Endodermal cell (in vitro differentiated cells): ENCODE results near the gene TEX51. TPM values are rescaled to one million over a fixed set of nuclear protein-coding genes. Genes with fewer than 3 reads are reported as not detected.

ENCODE experiments used
- DNase-seq: peaks from one replicate; pipeline ENCODE4 v3.0.0-alpha.2; 2017
- H3K27ac ChIP-seq: 2 replicates; pipeline ENCODE4 v1.5.1; 2013; ENCODE audit warnings: mild to moderate bottlenecking, low read depth, low read length, moderate library complexity
- H3K27me3 ChIP-seq: 2 replicates; pipeline ENCODE4 v1.6.1; 2013; ENCODE audit warnings: mild to moderate bottlenecking, low read length, moderate library complexity; ENCODE audit not compliant: insufficient read depth, control insufficient read depth, poor library complexity, severe bottlenecking
- H3K36me3 ChIP-seq: 2 replicates; pipeline ENCODE4 v1.7.0; 2013; ENCODE audit warnings: mild to moderate bottlenecking, low read length, moderate library complexity; ENCODE audit not compliant: control insufficient read depth, insufficient read depth
- H3K4me1 ChIP-seq: one replicate; pipeline ENCODE4 v1.7.0; 2013; ENCODE audit warnings: low read length; ENCODE audit not compliant: control insufficient read depth, insufficient read depth
- H3K4me3 ChIP-seq: 2 replicates; pipeline ENCODE4 v1.5.1; 2013; ENCODE audit warnings: mild to moderate bottlenecking, low read length, moderate library complexity
- H3K9ac ChIP-seq: 2 replicates; pipeline ENCODE4 v1.6.1; 2013; ENCODE audit warnings: mild to moderate bottlenecking, low read length, moderate library complexity; ENCODE audit not compliant: poor library complexity, severe bottlenecking; ENCODE audit errors: extremely low read depth
- H3K9me3 ChIP-seq: 2 replicates; pipeline ENCODE4 v1.6.1; 2013; ENCODE audit warnings: mild to moderate bottlenecking, low read length, moderate library complexity; ENCODE audit not compliant: control insufficient read depth
- H3K27ac Mint-ChIP-seq: 2 replicates; pipeline ENCODE4 v1.8.0; 2020; ENCODE audit warnings: mixed read lengths
- H3K27me3 Mint-ChIP-seq: 2 replicates; pipeline ENCODE4 v1.8.0; 2021; ENCODE audit warnings: mild to moderate bottlenecking, mixed read lengths; ENCODE audit not compliant: insufficient read depth
- H3K36me3 Mint-ChIP-seq: 2 replicates; pipeline ENCODE4 v1.8.0; 2020; ENCODE audit warnings: low read depth, mixed read lengths
- H3K4me1 Mint-ChIP-seq: 2 replicates; pipeline ENCODE4 v1.8.0; 2020; ENCODE audit warnings: mixed read lengths
- H3K4me3 Mint-ChIP-seq: 2 replicates; pipeline ENCODE4 v1.8.0; 2020; ENCODE audit warnings: mild to moderate bottlenecking, moderate library complexity, mixed read lengths
- H3K9me3 Mint-ChIP-seq: 2 replicates; pipeline ENCODE4 v1.8.0; 2020; ENCODE audit warnings: mild to moderate bottlenecking, mixed read lengths
- WGBS, 2 experiments: methylation state at CpG; one replicate each; pipeline versions ENCODE4 v1.1.5 to v1.1.7; 2013; ENCODE audit warnings: missing lambda C conversion rate in 2 of 2, mixed read lengths in 1 of 2; ENCODE audit not compliant: insufficient coverage in 1 of 2, insufficient read length in 1 of 2; 5-methylcytosine and 5-hydroxymethylcytosine counted together
- total RNA-seq, 2 donors: library from RNA; stranded (reverse); fragmentation: NEBNext Ultra II Directional in 1 of 2; extraction: Animal tissue kit (Norgen Biotek cat#: 25700) in 1 of 2; gene quantifications; 2 replicates in 1 of 2; 3 replicates in 1 of 2; pipeline ENCODE4 v1.2.1, GENCODE V29; 2021
- TF ChIP-seq, protein P1 (sequence below): fragments of 200-600 bp; sonication (generic); conservative IDR thresholded peaks from 2 replicates; pipeline ENCODE4 v1.5.0; 2021; ENCODE audit warnings: antibody characterized with exemption, mild to moderate bottlenecking

Gene TEX51
- total RNA-seq, 2 donors from 2014 or later, result not detected

DNA sequence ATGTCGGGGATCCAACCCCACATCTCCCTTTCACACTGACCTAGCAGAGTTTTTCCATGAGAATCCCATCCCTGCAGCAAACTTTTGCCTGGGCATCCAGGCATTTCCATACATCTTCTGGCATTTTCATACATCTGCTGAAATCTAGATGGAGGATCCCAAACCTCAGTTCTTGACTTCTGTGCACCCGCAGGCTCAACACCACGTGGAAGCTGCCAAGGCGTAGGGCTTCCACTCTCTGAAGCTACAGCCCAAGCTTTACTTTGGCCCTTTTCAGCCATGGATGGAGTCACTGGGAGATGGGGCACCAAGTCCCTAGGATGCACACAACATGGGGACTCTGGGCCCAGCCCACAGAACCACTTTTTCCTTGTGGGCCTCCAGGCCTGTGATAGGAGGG lies 32.2 kb upstream of the TEX51 start:
- H3K36me3 ChIP-seq, result no peaks in the 10 kb centered on the region
- Mint-ChIP-seq H3K4me1 (no peaks in the 10 kb centered on the region), H3K9me3 (peaks cover 17% of the 10 kb centered on the region), H3K4me3 (no peak overlapping the region), H3K27ac (no peak overlapping the region), H3K36me3 (no peaks in the 10 kb centered on the region), H3K27me3 (no peaks in the 10 kb centered on the region)
- no peak overlapping the region for H3K4me3 ChIP-seq
- DNase-seq, result no peak
- TF ChIP-seq, protein P1, sequence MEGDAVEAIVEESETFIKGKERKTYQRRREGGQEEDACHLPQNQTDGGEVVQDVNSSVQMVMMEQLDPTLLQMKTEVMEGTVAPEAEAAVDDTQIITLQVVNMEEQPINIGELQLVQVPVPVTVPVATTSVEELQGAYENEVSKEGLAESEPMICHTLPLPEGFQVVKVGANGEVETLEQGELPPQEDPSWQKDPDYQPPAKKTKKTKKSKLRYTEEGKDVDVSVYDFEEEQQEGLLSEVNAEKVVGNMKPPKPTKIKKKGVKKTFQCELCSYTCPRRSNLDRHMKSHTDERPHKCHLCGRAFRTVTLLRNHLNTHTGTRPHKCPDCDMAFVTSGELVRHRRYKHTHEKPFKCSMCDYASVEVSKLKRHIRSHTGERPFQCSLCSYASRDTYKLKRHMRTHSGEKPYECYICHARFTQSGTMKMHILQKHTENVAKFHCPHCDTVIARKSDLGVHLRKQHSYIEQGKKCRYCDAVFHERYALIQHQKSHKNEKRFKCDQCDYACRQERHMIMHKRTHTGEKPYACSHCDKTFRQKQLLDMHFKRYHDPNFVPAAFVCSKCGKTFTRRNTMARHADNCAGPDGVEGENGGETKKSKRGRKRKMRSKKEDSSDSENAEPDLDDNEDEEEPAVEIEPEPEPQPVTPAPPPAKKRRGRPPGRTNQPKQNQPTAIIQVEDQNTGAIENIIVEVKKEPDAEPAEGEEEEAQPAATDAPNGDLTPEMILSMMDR, result no peak
- H3K27ac ChIP-seq, result no peak overlapping the region
- WGBS, 2 experiments, result 91 to 93% methylated on average over 4 of the region's 4 CpGs
- H3K4me1 ChIP-seq, result no peaks in the 10 kb centered on the region
- no peaks in the 10 kb centered on the region for H3K9me3 ChIP-seq
- no peaks in the 10 kb centered on the region for H3K27me3 ChIP-seq
- no peak overlapping the region for H3K9ac ChIP-seq

DNA sequence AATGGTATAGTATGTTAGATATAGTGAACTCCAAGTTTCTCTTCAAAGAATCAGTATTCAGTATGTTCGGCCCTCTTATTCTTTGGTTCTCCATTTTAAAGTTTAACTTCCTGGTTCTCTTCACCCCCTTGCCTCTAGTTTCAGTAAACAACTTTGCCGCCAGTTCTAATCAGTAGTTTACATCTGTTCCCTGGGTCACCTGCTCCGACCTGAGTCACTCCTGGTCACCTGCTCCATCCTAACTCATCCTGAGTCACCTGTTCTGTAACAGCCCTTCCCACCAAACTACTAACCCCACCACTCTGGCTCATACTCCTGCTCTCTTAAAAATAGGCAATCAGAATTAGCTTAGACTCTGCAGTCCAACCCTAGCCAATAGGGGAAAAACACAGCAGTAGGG lies 23.7 kb upstream of the TEX51 start:
- Histone ChIP-seq H3K27me3 (no peaks in the 10 kb centered on the region), H3K4me3 (no peak overlapping the region), H3K27ac (no peak overlapping the region), H3K9me3 (peaks cover 13% of the 10 kb centered on the region), H3K4me1 (no peaks in the 10 kb centered on the region), H3K9ac (no peak overlapping the region), H3K36me3 (no peaks in the 10 kb centered on the region)
- DNase-seq, result peak; percentile 38
- Mint-ChIP-seq H3K27ac (no peak overlapping the region), H3K27me3 (no peaks in the 10 kb centered on the region), H3K4me3 (no peak overlapping the region), H3K36me3 (no peaks in the 10 kb centered on the region), H3K9me3 (peaks cover 16% of the 10 kb centered on the region), H3K4me1 (no peaks in the 10 kb centered on the region)
- 85 to 90% methylated on average over 3 of the region's 3 CpGs for WGBS, 2 experiments
- TF ChIP-seq, protein P1, result no peak

DNA sequence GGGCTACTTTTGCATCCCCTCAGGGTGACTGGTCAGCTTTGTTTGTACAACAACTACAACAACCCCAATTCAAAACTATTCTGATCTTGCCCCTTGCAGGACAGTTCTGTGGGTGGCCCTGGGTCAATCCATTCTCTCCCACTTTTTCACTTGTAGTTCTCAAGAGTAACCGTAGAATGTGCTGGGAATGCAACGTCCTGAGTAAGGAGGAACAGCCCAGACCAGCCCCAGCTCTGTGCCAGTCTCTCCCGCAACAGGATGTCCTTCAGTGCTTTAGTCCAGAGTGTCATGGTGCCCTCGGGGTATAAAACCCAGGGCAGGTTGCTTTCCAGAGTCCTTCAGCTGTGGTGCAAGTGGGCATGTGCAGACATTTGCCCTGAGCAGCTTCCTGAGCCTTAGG lies 22.1 kb upstream of the TEX51 start:
- H3K36me3 Mint-ChIP-seq, result no peaks in the 10 kb centered on the region

More for the DNA sequence above, 22.1 kb upstream of the TEX51 start:
- peaks cover 13% of the 10 kb centered on the region for H3K9me3 ChIP-seq
- H3K4me1 ChIP-seq, result no peaks in the 10 kb centered on the region
- H3K9ac ChIP-seq, result no peak overlapping the region
- no peak overlapping the region for H3K4me3 ChIP-seq
- TF ChIP-seq, protein P1, result no peak
- no peak overlapping the region for H3K27ac ChIP-seq
- no peak overlapping the region for H3K4me3 Mint-ChIP-seq
- H3K4me1 Mint-ChIP-seq, result no peaks in the 10 kb centered on the region
- H3K27me3 Mint-ChIP-seq, result peaks cover 3% of the 10 kb centered on the region
- H3K27me3 ChIP-seq, result no peaks in the 10 kb centered on the region
- peaks cover 16% of the 10 kb centered on the region for H3K9me3 Mint-ChIP-seq
- no peaks in the 10 kb centered on the region for H3K36me3 ChIP-seq
- DNase-seq, result peak; percentile 41
- 87 to 93% methylated on average over 4 of the region's 4 CpGs for WGBS, 2 experiments
- H3K27ac Mint-ChIP-seq, result no peak overlapping the region
